K562 (cell line): ENCODE results near the gene DAB2IP. TPM values are rescaled to one million over a fixed set of nuclear protein-coding genes. Genes with fewer than 3 reads are reported as not detected.

ENCODE experiments used
- ATAC-seq: fragments of 200-7000 bp; cut with Tn5 transposase; 3 replicates; pipeline ENCODE4 v1.9.1; 2020; ENCODE audit warnings: moderate library complexity
- BruUV-seq: library from RNA; stranded (reverse); fragments of 400-500 nt; replicated peaks from 2 replicates; lab custom pipeline; 2021; lab: Mats Ljungman, UMichigan
- CTCF ChIA-PET: fragments of 300-600 bp; formaldehyde crosslinking; extraction: SDS; loops from one replicate; lab custom pipeline; 2021; ENCODE audit warnings: low intra/inter-chr PET ratio; lab: Yijun Ruan, JAX
- POLR2A ChIA-PET: fragments of 300-600, 350-650 bp; sonication (Branson Sonifier 250); formaldehyde crosslinking; extraction: SDS; loops from one replicate; lab custom pipeline; 2021; ENCODE audit warnings: antibody characterized with exemption, inconsistent platforms; lab: Yijun Ruan, JAX
- DNase-seq, 4 experiments: peaks; one replicate each; pipeline versions ENCODE4 v3.0.0 to v3.0.0-alpha.2; 2011 to 2018; ENCODE audit warnings: low spot score in 3 of 4, mixed read lengths in 3 of 4; ENCODE audit errors: extremely low read depth in 1 of 4
- FAIRE-seq: peaks from 2 replicates; lab custom pipeline; 2011; peaks lifted over from hg19 to GRCh38; lab: Jason Lieb, UNC
- H2AFZ ChIP-seq: 2 replicates; pipeline ENCODE4 v1.6.0; 2011; ENCODE audit warnings: low read depth, low read length, control low read depth, inconsistent platforms
- H3K27ac ChIP-seq: fragments of 200-600 bp; 3 replicates; pipeline ENCODE4 v1.8.0; 2011; ENCODE audit warnings: low read depth, mild to moderate bottlenecking, control low read depth, inconsistent platforms, low read length, moderate library complexity, mixed read lengths; ENCODE audit errors: extremely low read depth
- H3K27me3 ChIP-seq, 2 experiments: fragments of 300-600 bp in 1 of 2; 2 replicates in 1 of 2; 3 replicates in 1 of 2; pipeline versions ENCODE4 v1.6.0 to v1.8.0; 2011; ENCODE audit warnings: inconsistent platforms in 2 of 2, low read length in 2 of 2, mild to moderate bottlenecking in 1 of 2, mixed read lengths in 1 of 2, moderate library complexity in 1 of 2; ENCODE audit not compliant: control insufficient read depth in 2 of 2, insufficient read depth in 2 of 2
- H3K36me3 ChIP-seq: fragments of 300-600 bp; 3 replicates; pipeline ENCODE4 v1.8.0; 2011; ENCODE audit warnings: mild to moderate bottlenecking, low read length, inconsistent platforms; ENCODE audit not compliant: control insufficient read depth, insufficient read depth
- H3K4me1 ChIP-seq, 2 experiments: fragments of 200-600 bp in 1 of 2; replicated peaks in 1 of 2; 2 replicates in 1 of 2; 3 replicates in 1 of 2; pipeline versions ENCODE4 v1.5.1 to v1.8.0; 2011; ENCODE audit warnings: inconsistent platforms in 2 of 2, low read length in 2 of 2, mild to moderate bottlenecking in 1 of 2, mixed read lengths in 1 of 2, moderate library complexity in 1 of 2; ENCODE audit not compliant: control insufficient read depth in 2 of 2, insufficient read depth in 2 of 2
- H3K4me2 ChIP-seq: 2 replicates; pipeline ENCODE4 v1.6.1; 2011; ENCODE audit warnings: low read length, control low read depth, inconsistent platforms, mixed read lengths; ENCODE audit not compliant: insufficient read depth
- H3K4me3 ChIP-seq: fragments of 200-600 bp; sonication (generic), shearing (Covaris generic); 2 replicates; pipeline ENCODE4 v1.5.1; 2016; ENCODE audit warnings: control low read depth, inconsistent platforms
- H3K79me2 ChIP-seq: fragments of 200-600 bp; 3 replicates; pipeline ENCODE4 v1.8.0; 2011; ENCODE audit warnings: low read length, inconsistent platforms; ENCODE audit not compliant: control insufficient read depth, insufficient read depth
- H3K9ac ChIP-seq, 2 experiments: 2 replicates each; pipeline versions ENCODE4 v1.6.0 to v1.6.1; 2011; ENCODE audit warnings: low read depth in 2 of 2, low read length in 2 of 2, control low read depth in 1 of 2, inconsistent platforms in 1 of 2, mild to moderate bottlenecking in 1 of 2, mixed read lengths in 1 of 2; ENCODE audit not compliant: insufficient read depth in 1 of 2
- H3K9me1 ChIP-seq: one replicate; pipeline ENCODE4 v1.6.0; 2011; ENCODE audit warnings: inconsistent platforms, mild to moderate bottlenecking, low read length, moderate library complexity; ENCODE audit not compliant: control insufficient read depth, insufficient read depth
- H3K9me3 ChIP-seq: replicated peaks from 2 replicates; pipeline ENCODE4 v1.5.1; 2011; ENCODE audit warnings: low read depth, low read length, inconsistent platforms; ENCODE audit not compliant: control insufficient read depth, insufficient read depth
- H4K20me1 ChIP-seq: replicated peaks from 2 replicates; pipeline ENCODE4 v1.6.1; 2011; ENCODE audit warnings: low read length, inconsistent platforms, mixed read lengths; ENCODE audit not compliant: control insufficient read depth, insufficient read depth
- KLF16 ChIP-seq: IDR thresholded peaks from 2 replicates; pipeline ENCODE4 v1.6.1; 2016; ENCODE audit warnings: antibody characterized with exemption
- SRSF7 ChIP-seq: fragments of 200-400 bp; formaldehyde crosslinking; optimal IDR thresholded peaks from 2 replicates; pipeline ENCODE3; 2017; ENCODE audit warnings: mild to moderate bottlenecking, low read depth, low read length
- TBP ChIP-seq: optimal IDR thresholded peaks from 2 replicates; pipeline ENCODE3; 2011; ENCODE audit warnings: low read depth, low read length, improper control_type of control experiment
- ZKSCAN1 ChIP-seq: fragments of 150-350 bp; IDR thresholded peaks from 2 replicates; pipeline ENCODE4 v1.6.1; 2016; ENCODE audit warnings: low read depth, low read length
- WGBS: fragments of 100-300 bp; shearing (Covaris generic); methylation state at CpG from one replicate; pipeline ENCODE4 v1.1.6; 2016; ENCODE audit warnings: low coverage, mixed read lengths; ENCODE audit not compliant: insufficient coverage; ENCODE audit errors: missing lambda C conversion rate; 5-methylcytosine and 5-hydroxymethylcytosine counted together
- in situ Hi-C: fragments of 300-500 bp; cut with MboI; formaldehyde crosslinking; loops from 4 replicates; pipeline ENCODE4 v1.15.0; 2018; ENCODE audit warnings: inconsistent platforms, mixed read lengths
- intact Hi-C: fragments of 100-400 bp; cut with micrococcal nuclease; formaldehyde crosslinking; loops from 2 replicates; pipeline ENCODE4 v1.14.2; 2022
- polyA plus RNA-seq, 8 experiments: library from polyadenylated mRNA; depleted of rRNA in 4 of 8; stranded (reverse) in 5 of 8; unstranded in 3 of 8; fragments of >200 nt; fragmentation: Nextera tagmentation in 2 of 8; fragmentation: Illumina TruSeq in 1 of 8; extraction: Ambion mirVana in 2 of 8; extraction: Trizol in 1 of 8; gene quantifications; 2 replicates each; pipeline versions ENCODE4 v1.2.1 to v1.2.3, GENCODE V29; 2011 to 2014; ENCODE audit warnings: inconsistent platforms in 1 of 8, missing spikeins in 1 of 8
- total RNA-seq, 7 experiments: library from RNA; depleted of rRNA in 6 of 7; stranded (reverse); fragments of >200 nt in 6 of 7; fragmentation: Illumina TruSeq in 2 of 7; extraction: Trizol in 2 of 7; gene quantifications; 2 replicates each; pipeline versions ENCODE4 v1.2.1 to v1.2.3, GENCODE V29; 2011 to 2021; ENCODE audit warnings: low replicate concordance in 1 of 7
- TF ChIP-seq, protein P1 (sequence below), 2 experiments: fragments of 450-650 bp in 1 of 2; sonication (generic) in 1 of 2; formaldehyde crosslinking; conservative IDR thresholded peaks; 2 replicates each; pipeline versions ENCODE4 v1.4.0 to v1.8.1; 2020 to 2022; ENCODE audit warnings: mild to moderate bottlenecking in 1 of 2, missing genetic modification reagents in 1 of 2

DAB2IP gene
- total and polyA plus RNA-seq, 9 of the 15 experiments (the other 6 are each of a cell fraction or from before 2014, with no cell fraction given) = 0.04 to 0.31 (median 0.08) TPM; not detected in 5

DNA sequence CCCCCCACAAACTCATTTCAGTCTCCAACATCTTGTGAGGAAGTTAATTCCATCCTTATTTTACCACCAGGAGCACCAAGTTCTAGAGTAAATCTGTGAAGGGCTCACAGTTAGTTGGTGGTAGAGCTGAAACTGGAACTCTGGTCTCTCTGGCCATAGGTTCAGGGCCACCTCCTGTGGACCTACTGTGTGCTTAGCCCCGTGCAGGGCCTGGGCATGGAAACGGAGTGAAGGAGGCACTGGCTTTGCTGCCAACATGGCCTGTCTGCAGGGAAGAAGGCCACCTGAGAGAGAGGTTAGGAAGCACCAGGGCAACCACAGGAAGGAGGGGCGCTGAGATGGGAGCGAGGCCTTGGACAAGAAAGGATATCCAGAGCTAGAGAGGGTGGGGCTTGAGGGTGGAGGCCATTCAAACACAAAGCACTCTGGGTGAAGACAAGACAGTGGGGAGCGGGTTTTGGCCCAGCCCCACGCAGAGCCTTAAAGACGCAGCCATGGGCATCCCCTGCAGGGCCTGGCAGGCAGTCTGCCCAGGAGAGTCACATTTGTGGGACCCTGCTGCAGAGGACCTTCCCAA is 16.0 kb upstream of the DAB2IP start:
- H4K20me1 ChIP-seq = no peaks in the 10 kb centered on the region; the same call in 1 of the 2 replicates
- TF ChIP-seq ZKSCAN1 = peak; percentile 84
- TF ChIP-seq TBP = no peak
- TF ChIP-seq SRSF7 = no peak
- TF ChIP-seq KLF16 = no peak
- TF ChIP-seq, protein P1, sequence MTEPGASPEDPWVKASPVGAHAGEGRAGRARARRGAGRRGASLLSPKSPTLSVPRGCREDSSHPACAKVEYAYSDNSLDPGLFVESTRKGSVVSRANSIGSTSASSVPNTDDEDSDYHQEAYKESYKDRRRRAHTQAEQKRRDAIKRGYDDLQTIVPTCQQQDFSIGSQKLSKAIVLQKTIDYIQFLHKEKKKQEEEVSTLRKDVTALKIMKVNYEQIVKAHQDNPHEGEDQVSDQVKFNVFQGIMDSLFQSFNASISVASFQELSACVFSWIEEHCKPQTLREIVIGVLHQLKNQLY (CRISPR knock-in tag; conservative IDR thresholded peaks at IDR 0.05) = no peak
- ATAC-seq (no peak), FAIRE-seq (no peak), DNase-seq (no peak)
- ChIA-PET POLR2A (interaction anchor here (0.6 kb wide), 1 partner anchor 12 kb away, joined by 3 read pairs; no protein-coding TSS in a partner anchor), CTCF (interaction anchor here (0.9 kb wide), 1 partner anchor 357 kb away, joined by 3 read pairs; no protein-coding TSS in a partner anchor)
- no peaks in the 10 kb centered on the region for H3K9me1 ChIP-seq
- H3K36me3 ChIP-seq = no peaks in the 10 kb centered on the region
- no peak overlapping the region for H3K4me3 ChIP-seq
- peaks cover 0 to 6% of the 10 kb centered on the region in 2 experiments; a peak in 2 of 5 replicates for H3K4me1 ChIP-seq
- no peak overlapping the region for H3K4me2 ChIP-seq
- H3K27ac ChIP-seq = no peak overlapping the region
- in situ Hi-C loops (no loop called here), intact Hi-C loops (loop anchor here (5.0 kb wide), 2 partner anchors 88 to 227 kb away; no protein-coding TSS in a partner anchor)
- no peak overlapping the region for H2AFZ ChIP-seq
- H3K9me3 ChIP-seq = no peaks in the 10 kb centered on the region
- WGBS = 5% methylated on average over 7 of the region's 7 CpGs
- H3K9ac ChIP-seq = no peak overlapping the region
- H3K79me2 ChIP-seq = no peaks in the 10 kb centered on the region
- BruUV-seq = no TSS peak
- peaks cover 0 to 56% of the 10 kb centered on the region in 2 experiments; a peak in 3 of 5 replicates for H3K27me3 ChIP-seq
